ENCODE data around the gene ESRP2.
A peak's percentile ranks its signal among the peaks of the same experiment; 100 is the strongest.

Gene ESRP2

DNA sequence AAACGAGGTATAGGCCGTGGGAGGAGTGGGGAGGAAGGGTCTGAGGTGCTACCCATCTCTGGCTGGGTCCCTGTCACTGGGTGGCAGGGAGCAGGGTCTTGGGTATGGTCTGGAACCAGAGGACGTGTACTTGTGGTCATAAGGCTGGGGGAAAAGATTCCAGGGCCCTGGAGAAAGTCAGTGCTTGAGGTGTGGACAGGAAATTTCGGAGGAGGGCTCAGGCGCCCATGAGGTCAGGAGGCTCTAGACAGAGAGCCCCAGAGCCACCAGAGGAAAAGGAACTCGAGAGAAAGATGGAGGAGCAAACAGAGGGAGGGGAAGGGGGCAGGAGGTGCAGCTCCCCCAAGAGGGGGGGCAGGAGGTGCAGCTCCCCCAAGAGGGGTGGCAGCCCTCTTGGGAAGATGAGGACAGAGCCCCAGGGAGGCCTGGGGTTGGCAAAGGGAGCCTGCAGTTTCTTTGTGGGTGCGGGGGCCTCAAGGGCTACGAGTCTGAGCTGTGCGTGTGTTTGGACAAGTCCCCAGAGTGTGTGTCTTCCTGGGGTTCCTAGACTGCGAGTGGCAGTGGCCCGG is 27.7 kb upstream of the ESRP2 start:
- DNase-seq = no peak
- intact Hi-C loops (cut with DNase I; ENCODE audit: low total_unique reads) = loop anchor here (1.0 to 2.0 kb wide), 2 partner anchors 25 to 47 kb away; partner anchors contain the start of gene SLC7A6OS
- Histone ChIP-seq H3K27me3 (no peaks in the 10 kb centered on the region), H3K27ac (peak overlapping the region; percentile 89 to 96), H3K4me3 (peak overlapping the region; percentile 73 to 83), H3K4me1 (peaks cover 0 to 31% (median 17%) of the 10 kb centered on the region in 4 donors), H3K9me3 (no peaks in the 10 kb centered on the region), H3K36me3 (peaks cover 12 to 22% (median 19%) of the 10 kb centered on the region in 3 donors)
- TF ChIP-seq, protein P1, sequence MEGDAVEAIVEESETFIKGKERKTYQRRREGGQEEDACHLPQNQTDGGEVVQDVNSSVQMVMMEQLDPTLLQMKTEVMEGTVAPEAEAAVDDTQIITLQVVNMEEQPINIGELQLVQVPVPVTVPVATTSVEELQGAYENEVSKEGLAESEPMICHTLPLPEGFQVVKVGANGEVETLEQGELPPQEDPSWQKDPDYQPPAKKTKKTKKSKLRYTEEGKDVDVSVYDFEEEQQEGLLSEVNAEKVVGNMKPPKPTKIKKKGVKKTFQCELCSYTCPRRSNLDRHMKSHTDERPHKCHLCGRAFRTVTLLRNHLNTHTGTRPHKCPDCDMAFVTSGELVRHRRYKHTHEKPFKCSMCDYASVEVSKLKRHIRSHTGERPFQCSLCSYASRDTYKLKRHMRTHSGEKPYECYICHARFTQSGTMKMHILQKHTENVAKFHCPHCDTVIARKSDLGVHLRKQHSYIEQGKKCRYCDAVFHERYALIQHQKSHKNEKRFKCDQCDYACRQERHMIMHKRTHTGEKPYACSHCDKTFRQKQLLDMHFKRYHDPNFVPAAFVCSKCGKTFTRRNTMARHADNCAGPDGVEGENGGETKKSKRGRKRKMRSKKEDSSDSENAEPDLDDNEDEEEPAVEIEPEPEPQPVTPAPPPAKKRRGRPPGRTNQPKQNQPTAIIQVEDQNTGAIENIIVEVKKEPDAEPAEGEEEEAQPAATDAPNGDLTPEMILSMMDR (IDR thresholded peaks at IDR 0.05) = no peak

- DNase-seq = no peak
- H3K27ac ChIP-seq = peak overlapping the region; percentile 77 to 79
- TF ChIP-seq, protein P1 (IDR thresholded peaks at IDR 0.05) = no peak
- no peak overlapping the region for H3K4me3 ChIP-seq
- peaks cover 0 to 26% (median 22%) of the 10 kb centered on the region in 4 donors for H3K4me1 ChIP-seq
- H3K9me3 ChIP-seq = no peaks in the 10 kb centered on the region
- intact Hi-C loops (cut with DNase I; ENCODE audit: low total_unique reads) = no loop called here
- H3K36me3 ChIP-seq = peaks cover 27 to 64% (median 37%) of the 10 kb centered on the region in 3 donors
- H3K27me3 ChIP-seq = no peaks in the 10 kb centered on the region
Measured at GRCh38 chr16:68259007-68259825, 23.3 kb upstream of the ESRP2 start.

- H3K4me1 ChIP-seq = peaks cover 0 to 20% (median 16%) of the 10 kb centered on the region in 4 donors
- no peaks in the 10 kb centered on the region for H3K27me3 ChIP-seq
- H3K36me3 ChIP-seq = peaks cover 27 to 75% (median 40%) of the 10 kb centered on the region in 3 donors
- H3K9me3 ChIP-seq = no peaks in the 10 kb centered on the region
- H3K4me3 ChIP-seq = no peak overlapping the region
- peak overlapping the region; percentile 77 to 79 for H3K27ac ChIP-seq
- intact Hi-C loops (cut with DNase I; ENCODE audit: low total_unique reads) = no loop called here
- DNase-seq = peak in 1 of 2 donors; percentile 89
- TF ChIP-seq, protein P1 (IDR thresholded peaks at IDR 0.05) = no peak
Measured at GRCh38 chr16:68257906-68258800, 22.2 kb upstream of the ESRP2 start.

- no peak overlapping the region for H3K4me3 ChIP-seq
- no peaks in the 10 kb centered on the region for H3K27me3 ChIP-seq
- no peak for DNase-seq
- intact Hi-C loops (cut with DNase I; ENCODE audit: low total_unique reads) = no loop called here
- TF ChIP-seq, protein P1 (IDR thresholded peaks at IDR 0.05) = no peak
- peaks cover 27 to 82% (median 45%) of the 10 kb centered on the region in 3 donors for H3K36me3 ChIP-seq
- H3K27ac ChIP-seq = peak overlapping the region; percentile 77 to 79
- H3K9me3 ChIP-seq = no peaks in the 10 kb centered on the region
- peaks cover 0 to 20% (median 16%) of the 10 kb centered on the region in 4 donors for H3K4me1 ChIP-seq
Measured at GRCh38 chr16:68257251-68257905, 21.5 kb upstream of the ESRP2 start.

GRCh38 chr16:68255712-68256111 is 19.8 kb upstream of the ESRP2 start:
- TF ChIP-seq, protein P1 (IDR thresholded peaks at IDR 0.05) = no peak
- Histone ChIP-seq H3K4me3 (no peak overlapping the region), H3K9me3 (no peaks in the 10 kb centered on the region), H3K27me3 (no peaks in the 10 kb centered on the region), H3K27ac (no peak overlapping the region), H3K4me1 (peaks cover 0 to 20% (median 12%) of the 10 kb centered on the region in 4 donors), H3K36me3 (peaks cover 27 to 98% (median 50%) of the 10 kb centered on the region in 3 donors)
- DNase-seq = no peak
- intact Hi-C loops (cut with DNase I; ENCODE audit: low total_unique reads) = no loop called here

Data from tibial artery (tissue), 4 donors.